ENCODE results near the gene PTCSC3. TPM values are rescaled to one million over a fixed set of nuclear protein-coding genes. Genes with fewer than 3 reads are reported as not detected.

The PTCSC3 gene
- total and polyA plus RNA-seq, 2 experiments from 2014 or later: not detected

- peak; percentile 72 for DNase-seq (ENCODE audit: low spot score)
Observed at GRCh38 chr14:36221112-36221511, 44.6 kb upstream of the PTCSC3 start.

GRCh38 chr14:36217732-36218131 lies 41.2 kb upstream of the PTCSC3 start:
- no peaks in the 10 kb centered on the region for H3K9me2 ChIP-seq (ENCODE audit: insufficient read depth)

More at GRCh38 chr14:36221112-36221511, 44.6 kb upstream of the PTCSC3 start:
- Histone ChIP-seq H2AFZ (no peak overlapping the region), H3K27ac (ENCODE audit: low read depth) (no peak overlapping the region), H3K36me3 (ENCODE audit: insufficient read depth) (no peaks in the 10 kb centered on the region), H3F3A (replicated peaks; ENCODE audit: low read depth) (no peaks in the 10 kb centered on the region), H3K79me2 (replicated peaks; ENCODE audit: insufficient read depth) (no peaks in the 10 kb centered on the region), H4K20me1 (replicated peaks; ENCODE audit: insufficient read depth) (no peaks in the 10 kb centered on the region), H3K27me3 (ENCODE audit: insufficient read depth) (no peaks in the 10 kb centered on the region), H3K4me3 (no peak overlapping the region), H3K4me2 (no peak overlapping the region), H3K4me1 (ENCODE audit: insufficient read depth) (peaks cover 9% of the 10 kb centered on the region; the same call in 1 of the 2 replicates), H3K9me2 (ENCODE audit: insufficient read depth) (0 out of 2 replicates have a peak, but pooled peaks cover under 1% of the 10 kb centered on the region)
- no peaks in the 10 kb centered on the region for H3K9me3 Mint-ChIP-seq
- H3K4me3 Mint-ChIP-seq: no peak overlapping the region
- H3K27ac Mint-ChIP-seq: no peak overlapping the region
- TF ChIP-seq CREB1 (CRISPR knock-in tag; IDR thresholded peaks at IDR 0.05; ENCODE audit: low read depth): no peak
- ATAC-seq: peak; percentile 69
- H3K27me3 Mint-ChIP-seq (ENCODE audit: insufficient read depth, low read depth, poor library complexity): peaks cover 2% of the 10 kb centered on the region
- peaks cover 22% of the 10 kb centered on the region for H3K4me1 Mint-ChIP-seq
- no peaks in the 10 kb centered on the region for H3K36me3 Mint-ChIP-seq (ENCODE audit: low read depth)

GRCh38 chr14:36217027-36217426 lies 40.5 kb upstream of the PTCSC3 start:
- Histone ChIP-seq H2AFZ (peak overlapping the region; percentile 43; the same call in 1 of the 2 replicates), H3K9me2 (ENCODE audit: insufficient read depth) (no peaks in the 10 kb centered on the region), H3K36me3 (ENCODE audit: insufficient read depth) (no peaks in the 10 kb centered on the region), H3K79me2 (replicated peaks; ENCODE audit: insufficient read depth) (no peaks in the 10 kb centered on the region), H3K27ac (ENCODE audit: low read depth) (no peak overlapping the region), H3K4me2 (no peak overlapping the region), H3K4me3 (no peak overlapping the region), H3K27me3 (ENCODE audit: insufficient read depth) (no peaks in the 10 kb centered on the region), H3F3A (replicated peaks; ENCODE audit: low read depth) (no peaks in the 10 kb centered on the region), H4K20me1 (replicated peaks; ENCODE audit: insufficient read depth) (no peaks in the 10 kb centered on the region), H3K4me1 (ENCODE audit: insufficient read depth) (peaks cover 10% of the 10 kb centered on the region; the same call in 1 of the 2 replicates)
- Mint-ChIP-seq H3K36me3 (ENCODE audit: low read depth) (no peaks in the 10 kb centered on the region), H3K27me3 (ENCODE audit: insufficient read depth, low read depth, poor library complexity) (peaks cover 2% of the 10 kb centered on the region), H3K27ac (no peak overlapping the region), H3K9me3 (no peaks in the 10 kb centered on the region), H3K4me1 (peaks cover 24% of the 10 kb centered on the region), H3K4me3 (no peak overlapping the region)
- no peak for ATAC-seq
- no peak for DNase-seq (ENCODE audit: low spot score)
- TF ChIP-seq ZNF462 (CRISPR knock-in tag; IDR thresholded peaks at IDR 0.05): no peak
- TF ChIP-seq, protein P1, sequence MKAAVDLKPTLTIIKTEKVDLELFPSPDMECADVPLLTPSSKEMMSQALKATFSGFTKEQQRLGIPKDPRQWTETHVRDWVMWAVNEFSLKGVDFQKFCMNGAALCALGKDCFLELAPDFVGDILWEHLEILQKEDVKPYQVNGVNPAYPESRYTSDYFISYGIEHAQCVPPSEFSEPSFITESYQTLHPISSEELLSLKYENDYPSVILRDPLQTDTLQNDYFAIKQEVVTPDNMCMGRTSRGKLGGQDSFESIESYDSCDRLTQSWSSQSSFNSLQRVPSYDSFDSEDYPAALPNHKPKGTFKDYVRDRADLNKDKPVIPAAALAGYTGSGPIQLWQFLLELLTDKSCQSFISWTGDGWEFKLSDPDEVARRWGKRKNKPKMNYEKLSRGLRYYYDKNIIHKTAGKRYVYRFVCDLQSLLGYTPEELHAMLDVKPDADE (IDR thresholded peaks at IDR 0.05): no peak
- no peak for TF ChIP-seq REST (IDR thresholded peaks at IDR 0.05; ENCODE audit: unreplicated experiment)
- TF ChIP-seq CREB1 (CRISPR knock-in tag; IDR thresholded peaks at IDR 0.05; ENCODE audit: low read depth): no peak

More at GRCh38 chr14:36217732-36218131, 41.2 kb upstream of the PTCSC3 start:
- H3K27ac ChIP-seq (ENCODE audit: low read depth): no peak overlapping the region
- no peaks in the 10 kb centered on the region for H3F3A ChIP-seq (replicated peaks; ENCODE audit: low read depth)
- H2AFZ ChIP-seq: peak overlapping the region; percentile 43; the same call in 1 of the 2 replicates
- Mint-ChIP-seq H3K36me3 (ENCODE audit: low read depth) (no peaks in the 10 kb centered on the region), H3K27ac (no peak overlapping the region), H3K27me3 (ENCODE audit: insufficient read depth, low read depth, poor library complexity) (peaks cover 2% of the 10 kb centered on the region), H3K4me3 (no peak overlapping the region), H3K9me3 (no peaks in the 10 kb centered on the region), H3K4me1 (peaks cover 29% of the 10 kb centered on the region)
- no peaks in the 10 kb centered on the region for H3K36me3 ChIP-seq (ENCODE audit: insufficient read depth)
- ATAC-seq (no peak), DNase-seq (ENCODE audit: low spot score) (no peak)
- H3K27me3 ChIP-seq (ENCODE audit: insufficient read depth): no peaks in the 10 kb centered on the region
- H4K20me1 ChIP-seq (replicated peaks; ENCODE audit: insufficient read depth): no peaks in the 10 kb centered on the region
- H3K4me2 ChIP-seq: no peak overlapping the region
- TF ChIP-seq CREB1 (CRISPR knock-in tag; IDR thresholded peaks at IDR 0.05; ENCODE audit: low read depth): no peak
- no peaks in the 10 kb centered on the region for H3K79me2 ChIP-seq (replicated peaks; ENCODE audit: insufficient read depth)
- H3K4me1 ChIP-seq (ENCODE audit: insufficient read depth): peaks cover 11% of the 10 kb centered on the region; the same call in 1 of the 2 replicates
- H3K4me3 ChIP-seq: no peak overlapping the region
